AG09309 (cell line): ENCODE measurements around the gene PSME1.
A peak's percentile ranks its signal among the peaks of the same experiment; 100 is the strongest.

Experiments
- DNase-seq: peaks from one replicate; pipeline ENCODE4 v3.0.0-alpha.2; 2010; ENCODE audit warnings: low read depth
- H3K4me3 ChIP-seq: 2 replicates; pipeline ENCODE4 v1.5.1; 2011; ENCODE audit warnings: mild to moderate bottlenecking, low read depth, low read length, moderate library complexity; ENCODE audit not compliant: control insufficient read depth
- CTCF ChIP-seq: IDR thresholded peaks from 2 replicates; pipeline ENCODE4 v1.5.1; 2011; ENCODE audit warnings: mild to moderate bottlenecking, low read depth, low read length, inconsistent platforms; ENCODE audit not compliant: insufficient read depth, control insufficient read depth; ENCODE audit errors: missing control alignments

The PSME1 gene

GRCh38 chr14:24106672-24107271, 29.2 kb upstream of the PSME1 start:
- no peak overlapping the region for H3K4me3 ChIP-seq
- TF ChIP-seq CTCF, result no peak
- DNase-seq, result no peak

- TF ChIP-seq CTCF, result no peak
- DNase-seq, result no peak
- H3K4me3 ChIP-seq, result no peak overlapping the region
These were observed 27.6 kb upstream of the PSME1 start for GRCh38 chr14:24108336-24108874.

DNA sequence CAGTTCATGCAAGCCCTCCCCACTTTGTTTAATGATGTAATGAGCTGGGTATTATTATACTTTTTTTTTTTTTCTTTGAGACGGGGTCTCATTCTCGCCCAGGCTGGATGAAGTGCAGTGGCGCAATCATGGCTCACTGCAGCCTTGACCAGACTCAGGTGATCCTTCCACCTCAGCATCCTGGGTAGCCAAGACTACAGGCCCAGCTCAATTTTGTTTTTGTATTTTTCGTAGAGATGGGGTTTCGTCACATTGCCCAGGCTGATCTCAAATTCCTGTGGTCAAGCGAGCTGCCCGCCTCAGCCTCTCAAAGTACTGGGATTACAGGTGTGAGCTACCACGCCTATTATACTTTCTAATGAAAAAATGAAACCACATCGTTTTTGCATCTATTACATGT, 25.9 kb upstream of the PSME1 start:
- no peak for TF ChIP-seq CTCF
- H3K4me3 ChIP-seq, result no peak overlapping the region
- no peak for DNase-seq

DNA sequence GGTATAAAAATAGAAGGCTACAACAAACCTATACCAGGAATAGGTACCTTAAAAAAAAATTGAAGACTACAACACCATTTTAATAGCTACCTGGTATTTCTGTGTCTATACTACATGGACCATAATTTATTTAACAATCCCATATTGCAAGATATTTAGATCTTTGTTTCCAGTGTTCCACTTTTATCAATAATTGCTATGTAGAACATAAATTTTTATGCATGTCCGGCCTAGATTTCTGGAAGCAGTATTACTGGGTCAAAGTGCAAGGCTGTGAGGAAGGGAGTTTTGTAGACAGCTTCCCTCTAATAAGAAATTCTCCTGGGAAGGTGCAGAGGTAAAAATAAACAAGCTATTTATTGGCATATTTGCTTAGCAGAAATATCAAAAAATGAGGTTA, 25.5 kb upstream of the PSME1 start:
- DNase-seq, result no peak
- H3K4me3 ChIP-seq, result no peak overlapping the region
- no peak for TF ChIP-seq CTCF

GRCh38 chr14:24113379-24113800, 22.6 kb upstream of the PSME1 start:
- H3K4me3 ChIP-seq, result peak overlapping the region; percentile 71
- no peak for TF ChIP-seq CTCF
- no peak for DNase-seq

DNA sequence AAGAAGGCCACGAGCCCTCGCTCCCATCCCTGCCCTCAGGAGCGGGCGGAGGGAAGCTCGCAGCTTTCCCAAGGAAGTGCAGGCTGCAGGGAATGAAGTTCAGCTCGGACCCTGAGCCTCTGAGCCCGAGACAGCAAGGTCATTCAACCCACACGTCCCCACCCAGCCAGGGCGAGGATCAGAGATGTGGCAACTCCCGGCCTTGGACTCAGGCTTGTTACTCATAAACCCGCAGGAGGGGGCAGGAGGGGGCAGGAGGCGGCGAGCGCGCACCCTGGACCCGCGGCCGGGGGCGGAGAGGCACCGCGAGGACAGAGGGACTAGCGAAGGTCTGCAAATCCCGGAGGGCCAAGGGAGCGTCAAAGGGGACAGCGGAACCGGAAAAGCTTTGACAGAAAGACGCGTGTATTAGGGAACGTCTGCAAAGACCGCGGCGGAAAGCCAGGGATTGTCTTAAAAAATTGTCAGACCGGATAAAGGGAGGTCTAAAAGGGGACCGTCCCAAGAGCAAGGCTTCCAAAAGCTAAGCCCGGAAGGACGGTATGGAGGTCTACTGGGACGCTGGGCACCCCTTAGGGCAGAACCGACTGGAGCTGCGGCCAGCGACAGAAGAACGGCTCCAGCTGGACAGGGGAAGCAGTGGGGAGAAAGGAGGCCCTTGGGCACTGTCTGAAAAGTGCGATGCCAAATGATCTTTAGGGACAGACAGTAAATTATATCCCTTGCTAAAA, 22.0 kb upstream of the PSME1 start:
- DNase-seq, result peak; percentile 58
- TF ChIP-seq CTCF, result no peak
- peak overlapping the region; percentile 71 for H3K4me3 ChIP-seq
